Large intestine (tissue), 1 donor: ENCODE measurements around the gene MAG. TPM values are rescaled to one million over a fixed set of nuclear protein-coding genes. Genes with fewer than 3 reads are reported as not detected.

Experiments
- polyA plus RNA-seq: library from polyadenylated mRNA; unstranded; fragments of 120-200 nt; gene quantifications from one replicate; pipeline ENCODE4 v1.2.1, GENCODE V29; 2013

Gene MAG
- polyA plus RNA-seq, 1 donor: 0.37 TPM

Other genes with a start within 250 kb of the MAG start
- gene FXYD3, start 176.3 kb upstream of the MAG start, polyA plus RNA-seq: 291 TPM
- gene LGI4, start 157.1 kb upstream of the MAG start, polyA plus RNA-seq: 9.4 TPM
- 23.2 TPM for gene FXYD1, start 153.3 kb upstream of the MAG start, polyA plus RNA-seq
- gene FXYD7, start 148.9 kb upstream of the MAG start, polyA plus RNA-seq: 7.6 TPM
- gene FXYD5, start 137.4 kb upstream of the MAG start, polyA plus RNA-seq: 53.4 TPM
- gene FAM187B, start 63.4 kb upstream of the MAG start, polyA plus RNA-seq: not detected
- 99.1 TPM for gene LSR, start 43.2 kb upstream of the MAG start, polyA plus RNA-seq
- gene USF2, start 23.2 kb upstream of the MAG start, polyA plus RNA-seq: 121 TPM
- 1.4 TPM for gene HAMP, start 9.6 kb upstream of the MAG start, polyA plus RNA-seq
- 2.2 TPM for gene CD22, start 37.0 kb downstream of the MAG start, polyA plus RNA-seq
- 1.8 TPM for gene FFAR1, start 55.7 kb downstream of the MAG start, polyA plus RNA-seq
- 0.79 TPM for gene FFAR3, start 66.3 kb downstream of the MAG start, polyA plus RNA-seq
- gene GPR42, start 78.9 kb downstream of the MAG start, polyA plus RNA-seq: 0.22 TPM
- 3.1 TPM for gene FFAR2, start 156.1 kb downstream of the MAG start, polyA plus RNA-seq
- gene KRTDAP, start 198.3 kb downstream of the MAG start, polyA plus RNA-seq: 0.40 TPM
- gene DMKN, start 221.5 kb downstream of the MAG start, polyA plus RNA-seq: 36.0 TPM
- not detected for gene SBSN, start 236.2 kb downstream of the MAG start, polyA plus RNA-seq
- gene GAPDHS, start 241.3 kb downstream of the MAG start, polyA plus RNA-seq: not detected